H9 (cell line): ENCODE data around the gene SPEG. TPM values are rescaled to one million over a fixed set of nuclear protein-coding genes. Genes with fewer than 3 reads are reported as not detected.

Experiments
- DNase-seq: peaks from one replicate; pipeline ENCODE4 v3.0.0-alpha.2; 2017
- H2AFZ ChIP-seq: one replicate; pipeline ENCODE4 v1.6.1; 2013; ENCODE audit warnings: mild to moderate bottlenecking, low read length, control low read depth, moderate library complexity
- H2AK5ac ChIP-seq: 2 replicates; pipeline ENCODE4 v1.6.1; 2013; ENCODE audit warnings: low read length, control low read depth, mixed read lengths; ENCODE audit not compliant: insufficient read length
- H2BK120ac ChIP-seq: one replicate; pipeline ENCODE4 v1.6.1; 2013; ENCODE audit warnings: low read depth, mild to moderate bottlenecking, low read length, control low read depth, inconsistent platforms; ENCODE audit not compliant: poor library complexity, severe bottlenecking
- H2BK12ac ChIP-seq: 2 replicates; pipeline ENCODE4 v1.6.1; 2013; ENCODE audit warnings: low read length, control low read depth, mixed read lengths, low read depth; ENCODE audit not compliant: insufficient read length
- H2BK15ac ChIP-seq: 2 replicates; pipeline ENCODE4 v1.6.1; 2013; ENCODE audit warnings: low read depth, low read length, control low read depth
- H2BK20ac ChIP-seq: one replicate; pipeline ENCODE4 v1.6.1; 2013; ENCODE audit warnings: low read depth, mild to moderate bottlenecking, low read length, control low read depth, inconsistent platforms; ENCODE audit not compliant: poor library complexity, severe bottlenecking
- H2BK5ac ChIP-seq: 2 replicates; pipeline ENCODE4 v1.6.1; 2013; ENCODE audit warnings: low read length, control low read depth, mixed read lengths; ENCODE audit not compliant: insufficient read length
- H3K14ac ChIP-seq: 2 replicates; pipeline ENCODE4 v1.6.1; 2013; ENCODE audit warnings: low read length, control low read depth; ENCODE audit not compliant: insufficient read depth
- H3K18ac ChIP-seq: 2 replicates; pipeline ENCODE4 v1.6.1; 2013; ENCODE audit warnings: low read depth, mild to moderate bottlenecking, mixed read lengths, low read length, control low read depth; ENCODE audit not compliant: insufficient read length
- H3K23ac ChIP-seq: 2 replicates; pipeline ENCODE4 v1.6.1; 2013; ENCODE audit warnings: low read length, control low read depth, mixed read lengths, low read depth; ENCODE audit not compliant: insufficient read length
- H3K23me2 ChIP-seq: 2 replicates; pipeline ENCODE4 v1.6.1; 2013; ENCODE audit warnings: low read depth, mild to moderate bottlenecking, mixed read lengths, low read length, control low read depth; ENCODE audit not compliant: insufficient read length, poor library complexity, severe bottlenecking
- H3K27ac ChIP-seq: 2 replicates; pipeline ENCODE4 v1.5.1; 2013; ENCODE audit warnings: low read length, control low read depth, mixed read lengths, low read depth; ENCODE audit not compliant: insufficient read length
- H3K27me3 ChIP-seq: 2 replicates; pipeline ENCODE4 v1.6.1; 2013; ENCODE audit warnings: low read length, control low read depth, inconsistent platforms; ENCODE audit not compliant: insufficient read depth
- H3K4ac ChIP-seq: 2 replicates; pipeline ENCODE4 v1.6.1; 2013; ENCODE audit warnings: low read depth, mild to moderate bottlenecking, control low read depth, inconsistent platforms, low read length, moderate library complexity
- H3K4me1 ChIP-seq: 2 replicates; pipeline ENCODE4 v1.6.1; 2013; ENCODE audit warnings: low read length, control low read depth, inconsistent platforms; ENCODE audit not compliant: insufficient read depth
- H3K4me2 ChIP-seq: 2 replicates; pipeline ENCODE4 v1.6.1; 2013; ENCODE audit warnings: low read length, control low read depth, mixed read lengths; ENCODE audit not compliant: insufficient read length, insufficient read depth
- H3K56ac ChIP-seq: 2 replicates; pipeline ENCODE4 v1.6.1; 2013; ENCODE audit warnings: low read depth, mild to moderate bottlenecking, mixed read lengths, low read length, control low read depth; ENCODE audit not compliant: insufficient read length
- H3K79me1 ChIP-seq: 2 replicates; pipeline ENCODE4 v1.6.1; 2013; ENCODE audit warnings: low read depth, mild to moderate bottlenecking, moderate library complexity, low read length, control low read depth, inconsistent platforms; ENCODE audit not compliant: insufficient read depth, poor library complexity, severe bottlenecking
- H3K79me2 ChIP-seq: 2 replicates; pipeline ENCODE4 v1.6.1; 2013; ENCODE audit warnings: low read length, control low read depth, inconsistent platforms; ENCODE audit not compliant: insufficient read depth
- H3K9ac ChIP-seq: 2 replicates; pipeline ENCODE4 v1.6.1; 2013; ENCODE audit warnings: low read length, control low read depth, mixed read lengths; ENCODE audit not compliant: insufficient read length; ENCODE audit errors: extremely low read depth
- H3K9me3 ChIP-seq: one replicate; pipeline ENCODE4 v1.6.1; 2013; ENCODE audit warnings: low read depth, low read length, inconsistent platforms; ENCODE audit not compliant: control insufficient read depth
- H3T11ph ChIP-seq: one replicate; pipeline ENCODE4 v1.6.1; 2013; ENCODE audit warnings: mild to moderate bottlenecking, low read length, control low read depth, inconsistent platforms
- H4K20me1 ChIP-seq: one replicate; pipeline ENCODE4 v1.6.1; 2013; ENCODE audit not compliant: control insufficient read depth, insufficient read length, insufficient read depth
- H4K5ac ChIP-seq: 2 replicates; pipeline ENCODE4 v1.6.1; 2013; ENCODE audit warnings: low read depth, mild to moderate bottlenecking, mixed read lengths, low read length, control low read depth; ENCODE audit not compliant: insufficient read length
- H4K8ac ChIP-seq: replicated peaks from 2 replicates; pipeline ENCODE4 v1.6.1; 2013; ENCODE audit warnings: low read length, control low read depth, mixed read lengths, low read depth; ENCODE audit not compliant: insufficient read length
- H4K91ac ChIP-seq: 2 replicates; pipeline ENCODE4 v1.6.1; 2013; ENCODE audit warnings: low read depth, mild to moderate bottlenecking, moderate library complexity, mixed read lengths, low read length, control low read depth; ENCODE audit not compliant: insufficient read length
- H3K27ac Mint-ChIP-seq, 3 experiments: 2 replicates in 2 of 3; 3 replicates in 1 of 3; pipeline ENCODE4 v1.8.0; 2020 to 2021; ENCODE audit warnings: mixed read lengths in 3 of 3, mild to moderate bottlenecking in 1 of 3, moderate library complexity in 1 of 3
- H3K27me3 Mint-ChIP-seq: 2 replicates; pipeline ENCODE4 v1.8.0; 2021; ENCODE audit warnings: low read depth, mild to moderate bottlenecking, moderate library complexity, mixed read lengths
- H3K36me3 Mint-ChIP-seq, 3 experiments: 2 replicates in 2 of 3; 3 replicates in 1 of 3; pipeline ENCODE4 v1.8.0; 2020 to 2021; ENCODE audit warnings: low read depth in 3 of 3, mixed read lengths in 3 of 3; ENCODE audit not compliant: insufficient read depth in 1 of 3
- H3K4me1 Mint-ChIP-seq, 2 experiments: 2 replicates each; pipeline ENCODE4 v1.8.0; 2020; ENCODE audit warnings: mixed read lengths in 2 of 2
- H3K4me3 Mint-ChIP-seq, 2 experiments: 2 replicates in 1 of 2; 3 replicates in 1 of 2; pipeline ENCODE4 v1.8.0; 2020 to 2021; ENCODE audit warnings: mild to moderate bottlenecking in 2 of 2, mixed read lengths in 2 of 2, moderate library complexity in 1 of 2
- H3K9me3 Mint-ChIP-seq, 2 experiments: 2 replicates in 1 of 2; 3 replicates in 1 of 2; pipeline ENCODE4 v1.8.0; 2020; ENCODE audit warnings: mild to moderate bottlenecking in 2 of 2, mixed read lengths in 2 of 2, moderate library complexity in 1 of 2
- WGBS: extraction: QIAGEN DNeasy Blood & Tissue Kit; methylation state at CpG from one replicate; pipeline ENCODE4 v1.1.7; 2013; ENCODE audit warnings: missing lambda C conversion rate, low lambda C conversion rate, mixed read lengths; ENCODE audit not compliant: insufficient read length; ENCODE audit errors: extremely low coverage; 5-methylcytosine and 5-hydroxymethylcytosine counted together
- total RNA-seq: library from RNA; stranded (reverse); gene quantifications from 2 replicates; pipeline ENCODE4 v1.2.1, GENCODE V29; 2021
- TF ChIP-seq, protein P1 (sequence below): fragments of 200-600 bp; sonication (generic); conservative IDR thresholded peaks from 3 replicates; pipeline ENCODE4 v1.8.0; 2021; ENCODE audit warnings: antibody characterized with exemption, mild to moderate bottlenecking

Gene SPEG
- total RNA-seq, 1 experiment from 2014 or later = 23.7 TPM

- no peak overlapping the region for H2AK5ac ChIP-seq
- no peak overlapping the region for H3K27ac ChIP-seq
- no peak overlapping the region for H2BK120ac ChIP-seq
- peaks cover 6% of the 10 kb centered on the region; the same call in 1 of the 2 replicates for H3K4me1 ChIP-seq
- H4K5ac ChIP-seq = no peak overlapping the region
- no peak overlapping the region for H3K9ac ChIP-seq
- H3K18ac ChIP-seq = no peak overlapping the region
- H3K9me3 ChIP-seq = no peaks in the 10 kb centered on the region
- no peak overlapping the region for H2BK20ac ChIP-seq
- TF ChIP-seq, protein P1, sequence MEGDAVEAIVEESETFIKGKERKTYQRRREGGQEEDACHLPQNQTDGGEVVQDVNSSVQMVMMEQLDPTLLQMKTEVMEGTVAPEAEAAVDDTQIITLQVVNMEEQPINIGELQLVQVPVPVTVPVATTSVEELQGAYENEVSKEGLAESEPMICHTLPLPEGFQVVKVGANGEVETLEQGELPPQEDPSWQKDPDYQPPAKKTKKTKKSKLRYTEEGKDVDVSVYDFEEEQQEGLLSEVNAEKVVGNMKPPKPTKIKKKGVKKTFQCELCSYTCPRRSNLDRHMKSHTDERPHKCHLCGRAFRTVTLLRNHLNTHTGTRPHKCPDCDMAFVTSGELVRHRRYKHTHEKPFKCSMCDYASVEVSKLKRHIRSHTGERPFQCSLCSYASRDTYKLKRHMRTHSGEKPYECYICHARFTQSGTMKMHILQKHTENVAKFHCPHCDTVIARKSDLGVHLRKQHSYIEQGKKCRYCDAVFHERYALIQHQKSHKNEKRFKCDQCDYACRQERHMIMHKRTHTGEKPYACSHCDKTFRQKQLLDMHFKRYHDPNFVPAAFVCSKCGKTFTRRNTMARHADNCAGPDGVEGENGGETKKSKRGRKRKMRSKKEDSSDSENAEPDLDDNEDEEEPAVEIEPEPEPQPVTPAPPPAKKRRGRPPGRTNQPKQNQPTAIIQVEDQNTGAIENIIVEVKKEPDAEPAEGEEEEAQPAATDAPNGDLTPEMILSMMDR = no peak
- no peak overlapping the region for H3T11ph ChIP-seq
- peaks cover 0 to 4% of the 10 kb centered on the region in 2 experiments; a peak in 1 of 5 replicates for H3K9me3 Mint-ChIP-seq
- H3K23me2 ChIP-seq = peaks cover 16% of the 10 kb centered on the region
- no peak overlapping the region for H2BK12ac ChIP-seq
- H2BK15ac ChIP-seq = no peak overlapping the region
- no peak overlapping the region for H2BK5ac ChIP-seq
- H3K4ac ChIP-seq = no peak overlapping the region
- 0 out of 5 replicates have a peak overlapping the region, but pooled peaks of 1 of the 2 experiments have one; percentile 8 for H3K4me3 Mint-ChIP-seq
- no peaks in the 10 kb centered on the region for H3K79me2 ChIP-seq
- no peak overlapping the region for H3K23ac ChIP-seq
- no peaks in the 10 kb centered on the region for H3K79me1 ChIP-seq
- no peaks in the 10 kb centered on the region; the same call in 1 of the 2 replicates for H3K27me3 ChIP-seq
- no peak overlapping the region; a peak in 1 of 7 replicates for H3K27ac Mint-ChIP-seq
- H3K56ac ChIP-seq = no peak overlapping the region
- H4K91ac ChIP-seq = no peak overlapping the region
- peaks cover 41% of the 10 kb centered on the region for H3K27me3 Mint-ChIP-seq
- no peak for DNase-seq
- peaks cover 20 to 21% of the 10 kb centered on the region in 2 experiments for H3K4me1 Mint-ChIP-seq
- no peak overlapping the region for H3K4me2 ChIP-seq
- WGBS = no CpG with 5 or more reads among the region's 4 CpGs
- no peak overlapping the region for H4K8ac ChIP-seq
- no peak overlapping the region for H2AFZ ChIP-seq
- peaks cover 16 to 31% (median 27%) of the 10 kb centered on the region in 3 experiments for H3K36me3 Mint-ChIP-seq
- no peak overlapping the region for H3K14ac ChIP-seq
- no peaks in the 10 kb centered on the region for H4K20me1 ChIP-seq
Observed at GRCh38 chr2:219545943-219546352, 111.3 kb downstream of the SPEG start.
